GM21526 (cell line): ENCODE results near the gene RNF186.
A peak's percentile ranks its signal among the peaks of the same experiment; 100 is the strongest.
"Not testable (repeated sequence)": the region's sequence is repeated elsewhere in the genome, so short reads cannot be mapped to it uniquely, and the experiment has no call there.

Experiments used
- ATAC-seq: cut with Tn5 transposase; IDR thresholded peaks from one replicate; pipeline ENCODE4 v1.9.1; 2021; ENCODE audit warnings: moderate library complexity; ENCODE audit not compliant: unreplicated experiment, low FRiP score

Gene RNF186

GRCh38 chr1:19825298-19825697 lies 10.2 kb upstream of the RNF186 start:
- ATAC-seq, result no peak

GRCh38 chr1:19824541-19824940 lies 9.5 kb upstream of the RNF186 start:
- ATAC-seq, result no peak

DNA sequence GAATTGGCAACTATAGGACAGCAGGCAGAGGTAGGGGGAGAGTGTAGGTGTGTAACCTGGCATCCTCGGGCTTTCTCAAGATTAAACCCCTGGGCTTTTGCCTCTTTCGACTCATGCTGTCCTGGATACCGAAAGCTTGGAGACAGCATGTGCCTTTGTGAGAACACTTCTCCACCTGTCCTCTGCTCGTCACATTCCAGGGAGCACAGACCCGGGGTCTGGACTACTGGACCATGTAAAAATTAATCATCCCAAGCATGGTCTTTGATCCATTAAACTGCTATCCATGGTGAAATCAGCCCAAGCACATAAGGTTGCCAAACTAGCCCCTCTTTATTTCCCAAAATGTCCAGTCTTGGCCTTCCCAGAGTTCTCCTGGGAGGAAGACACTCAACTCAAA lies 9.0 kb upstream of the RNF186 start:
- no peak for ATAC-seq

GRCh38 chr1:19819701-19820100 lies 4.6 kb upstream of the RNF186 start:
- ATAC-seq, result no peak

DNA sequence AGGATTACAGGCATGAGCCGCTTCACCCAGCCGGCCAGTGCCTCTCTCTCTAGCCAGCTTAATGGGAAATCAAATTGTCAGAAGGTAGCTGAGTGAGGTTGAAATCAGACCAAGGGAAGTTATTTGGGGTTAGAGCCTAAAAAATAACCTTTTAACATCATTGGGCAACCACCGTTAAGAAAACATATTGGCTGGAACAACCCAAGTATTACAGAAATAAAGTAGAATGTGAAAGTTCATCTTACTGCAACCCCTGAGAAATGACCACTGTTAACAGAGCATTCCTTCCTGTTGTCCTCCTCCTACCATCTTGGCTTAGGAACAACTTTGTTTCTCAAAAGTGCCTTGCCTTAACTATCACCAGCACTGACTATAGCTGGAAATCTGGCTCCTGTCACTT lies 3.2 kb upstream of the RNF186 start:
- no peak for ATAC-seq

- ATAC-seq, result no peak
Observed at GRCh38 chr1:19817160-19817559, 2.1 kb upstream of the RNF186 start.

DNA sequence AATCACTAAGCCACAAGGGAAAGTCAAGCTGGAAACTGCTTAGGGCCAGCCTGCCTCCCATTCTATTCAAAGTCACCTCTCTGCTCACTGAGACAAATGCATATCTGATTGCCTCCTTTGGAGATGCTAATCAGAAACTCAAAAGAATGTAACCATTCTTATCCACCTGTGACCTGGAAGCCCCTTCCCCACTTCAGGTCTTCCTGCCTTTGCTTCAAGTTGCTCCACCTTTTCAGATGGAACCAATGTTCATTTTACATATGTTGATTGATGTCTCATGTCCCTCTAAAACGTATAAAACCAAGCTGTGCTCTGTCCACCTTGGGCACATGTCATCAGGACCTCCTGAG lies 1.6 kb upstream of the RNF186 start:
- not testable (repeated sequence) for ATAC-seq

DNA sequence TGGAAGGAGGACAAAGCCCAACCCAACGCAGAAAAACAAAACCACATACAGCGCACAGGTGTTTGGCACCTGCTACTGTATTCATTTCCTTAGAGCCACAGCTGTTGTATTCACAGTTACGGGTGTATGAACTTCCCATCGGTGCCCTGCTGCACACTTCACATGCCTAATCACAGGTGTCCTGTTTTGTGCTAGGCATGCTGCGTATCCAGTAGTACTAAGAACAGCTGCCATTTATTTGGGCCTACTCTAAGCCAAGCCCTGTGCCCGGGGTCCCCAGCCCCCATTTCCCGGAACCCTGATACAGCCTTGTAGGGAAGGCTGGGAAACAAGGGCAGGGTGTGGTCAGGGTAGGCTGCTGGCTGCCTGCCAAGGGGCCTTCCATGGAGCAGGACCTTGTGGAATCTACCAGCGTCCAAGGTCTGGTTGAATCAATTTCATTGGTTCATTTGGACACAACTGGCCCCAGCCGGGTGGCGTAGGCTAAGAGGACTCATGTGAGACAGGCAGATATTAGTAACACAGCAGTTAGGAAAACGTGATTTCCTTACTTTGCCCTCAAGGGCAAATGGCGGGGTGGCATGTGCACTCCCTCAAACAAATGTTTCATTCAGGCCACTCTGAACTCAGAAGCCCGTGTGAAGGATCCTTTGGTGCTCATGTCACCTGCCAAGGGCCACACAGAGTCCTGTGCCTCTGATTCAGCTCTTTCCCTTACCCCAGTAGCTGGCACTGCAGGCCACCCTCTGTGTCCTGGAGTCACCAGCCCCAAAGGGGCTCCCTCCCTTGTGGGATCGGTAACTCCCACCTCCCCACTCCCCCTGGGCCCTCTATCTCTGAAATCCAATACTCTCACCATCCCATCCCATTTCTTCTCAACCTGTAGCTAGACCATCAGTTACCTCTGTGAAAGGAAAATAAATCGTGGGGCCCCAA lies 986 bp upstream of the RNF186 start:
- no peak for ATAC-seq

DNA sequence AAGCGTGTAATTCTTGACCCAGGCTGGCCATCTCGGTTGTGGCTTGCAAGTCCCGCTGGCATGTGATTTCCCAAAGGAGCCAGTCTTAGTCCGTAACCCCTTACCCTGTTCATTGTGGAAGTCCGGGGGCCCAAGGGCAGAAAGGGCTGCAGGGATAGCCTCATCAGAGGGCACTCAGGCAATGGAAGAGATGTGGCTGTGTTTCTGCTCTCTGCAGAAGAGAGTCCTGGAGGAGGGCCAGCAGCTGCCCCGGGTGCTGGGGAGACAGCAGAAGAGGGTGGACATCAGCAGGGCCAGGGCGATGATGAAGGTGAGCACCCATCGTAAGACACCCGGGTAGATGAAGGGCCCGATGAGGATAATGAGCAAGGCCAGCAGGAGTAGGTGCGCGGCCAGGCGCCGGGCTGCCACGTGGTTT lies 830 bp downstream of the RNF186 start:
- ATAC-seq, result no peak

GRCh38 chr1:19813643-19813960 lies 1.5 kb downstream of the RNF186 start:
- ATAC-seq, result no peak

DNA sequence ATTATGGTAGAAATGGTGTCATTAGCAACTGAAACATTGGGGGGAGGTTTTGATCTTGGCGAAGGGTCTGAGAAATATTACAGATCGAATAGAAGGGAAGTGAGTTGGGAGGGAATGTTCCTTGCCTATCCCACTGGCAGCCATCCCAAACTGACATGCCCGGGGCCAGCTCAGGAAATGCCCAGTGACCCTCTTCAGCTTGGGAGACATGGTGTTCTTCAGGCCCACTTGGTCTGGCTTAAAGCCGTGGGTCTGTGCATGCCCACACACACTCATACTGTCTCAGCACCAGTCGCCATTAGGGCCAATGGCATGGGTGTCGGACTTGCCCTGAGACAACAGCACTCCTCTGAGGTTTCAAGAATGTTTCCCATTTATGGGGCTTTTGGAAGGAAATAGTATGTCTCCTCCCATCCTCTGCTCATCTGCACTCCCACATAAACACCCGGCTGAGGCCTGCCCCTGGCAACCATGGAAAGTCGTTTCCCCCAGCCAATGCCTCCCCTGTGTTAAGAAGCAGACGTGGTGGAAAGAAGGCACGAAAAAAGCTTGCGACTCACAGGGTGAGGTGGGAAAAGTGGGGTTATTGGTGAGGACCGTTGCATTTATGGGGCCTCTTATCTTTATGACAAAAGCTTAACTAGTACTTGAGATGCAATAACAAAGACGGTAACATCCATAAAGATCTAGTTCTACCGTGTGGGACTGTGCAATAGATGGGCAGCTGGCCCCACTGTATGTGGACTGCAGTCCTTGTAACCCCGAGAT lies 2.0 kb downstream of the RNF186 start:
- ATAC-seq, result no peak

- ATAC-seq, result no peak
Observed at GRCh38 chr1:19811206-19811851, 3.8 kb downstream of the RNF186 start.

DNA sequence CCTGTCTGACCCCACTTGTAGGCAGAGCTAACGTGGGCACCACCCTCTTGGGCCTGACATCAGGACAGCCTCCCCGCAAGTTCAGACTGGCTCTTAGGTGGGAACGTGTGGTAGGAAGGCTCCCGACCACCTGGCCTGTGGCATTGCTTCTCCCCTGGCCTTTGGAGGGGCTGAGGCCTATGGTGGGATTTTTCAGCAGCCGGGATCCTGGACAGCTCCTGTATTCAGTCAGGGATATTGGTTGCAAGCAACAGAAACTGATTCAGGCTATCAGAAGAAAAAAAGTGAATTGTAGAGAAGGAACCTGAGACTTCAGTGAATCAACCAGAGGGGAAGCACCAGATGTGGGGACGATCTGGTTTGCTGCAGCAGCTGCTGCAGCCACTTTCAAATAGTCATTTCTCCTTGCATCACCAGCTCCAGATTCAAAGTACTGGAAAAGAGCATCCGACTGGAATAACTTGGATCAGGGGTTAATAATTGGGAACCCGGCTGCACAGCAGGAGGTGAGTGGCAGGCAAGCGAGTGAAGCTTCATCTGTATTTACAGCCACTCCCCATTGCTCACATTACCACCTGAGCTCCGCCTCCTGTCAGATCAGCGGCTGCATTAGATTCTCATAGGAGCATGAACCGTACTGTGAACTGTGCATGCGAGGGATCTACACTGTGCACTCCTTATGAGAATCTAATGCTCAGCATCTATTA lies 5.9 kb downstream of the RNF186 start:
- no peak for ATAC-seq

DNA sequence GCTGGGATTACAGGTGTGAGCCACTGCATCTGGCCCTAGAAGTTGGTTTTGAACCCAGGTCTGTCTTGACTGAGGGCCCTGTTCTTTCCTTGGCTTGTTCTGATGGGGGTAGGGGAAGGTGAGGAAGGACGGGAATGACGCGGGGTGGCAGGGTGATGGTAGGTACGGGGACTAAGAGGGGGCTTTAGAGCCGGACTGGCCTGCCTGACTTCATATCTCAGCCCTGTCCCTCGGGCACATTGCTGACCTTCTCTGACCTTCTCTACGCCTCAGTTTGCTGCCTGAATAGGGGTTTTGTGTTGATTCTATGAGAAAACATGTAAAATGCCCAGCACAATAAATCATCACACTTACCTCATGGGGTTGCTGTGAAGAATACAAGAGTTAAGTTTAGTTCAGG lies 6.7 kb downstream of the RNF186 start:
- no peak for ATAC-seq

- ATAC-seq, result no peak
Observed at GRCh38 chr1:19804831-19805251, 10.2 kb downstream of the RNF186 start.

- ATAC-seq, result no peak
Observed at GRCh38 chr1:19802269-19802668, 12.8 kb downstream of the RNF186 start.

GRCh38 chr1:19800076-19800804 lies 14.8 kb downstream of the RNF186 start:
- peak; percentile 37 for ATAC-seq

GRCh38 chr1:19799230-19800075 lies 15.6 kb downstream of the RNF186 start, which contains the start of gene TMCO4:
TMCO4 (minus strand) TSS chr1:19799916; CDS start chr1:19780758, 19,158 bp downstream.
- ATAC-seq, result peak; percentile 55
